K562 (cell line): ENCODE data around the gene DHRS13. TPM values are rescaled to one million over a fixed set of nuclear protein-coding genes. Genes with fewer than 3 reads are reported as not detected.
A peak's percentile ranks its signal among the peaks of the same experiment; 100 is the strongest.

Source experiments
- C11orf30 ChIP-seq: fragments of 450-650 bp; IDR thresholded peaks from 2 replicates; pipeline ENCODE4 v1.6.1; 2016; ENCODE audit warnings: low read depth, mild to moderate bottlenecking
- CUX1 ChIP-seq: fragments of 200-800 bp; sonication (Bioruptor generic); IDR thresholded peaks from 2 replicates; pipeline ENCODE4 v1.6.1; 2016; ENCODE audit warnings: missing genetic modification characterization, missing compliant biosample characterization
- OTX1 ChIP-seq: fragments of 450-650 bp; formaldehyde crosslinking; IDR thresholded peaks from 2 replicates; pipeline ENCODE4 v1.4.0; 2022; ENCODE audit warnings: mild to moderate bottlenecking
- PPARD ChIP-seq: fragments of 250-450 bp; sonication (Bioruptor Pico); IDR thresholded peaks from 2 replicates; pipeline ENCODE4 v1.8.0; 2022; ENCODE audit warnings: inconsistent platforms, mild to moderate bottlenecking, moderate library complexity
- RBM14 ChIP-seq: fragments of 200-400 bp; formaldehyde crosslinking; IDR thresholded peaks from 2 replicates; pipeline ENCODE4 v1.6.1; 2018; ENCODE audit warnings: low read depth, mild to moderate bottlenecking, low read length, moderate library complexity, borderline replicate concordance; ENCODE audit not compliant: insufficient read depth
- THRB ChIP-seq: fragments of 450-650 bp; formaldehyde crosslinking; conservative IDR thresholded peaks from 2 replicates; pipeline ENCODE4 v1.4.0; 2022; ENCODE audit warnings: mild to moderate bottlenecking, missing genetic modification characterization
- TSHZ1 ChIP-seq: fragments of 250-450 bp; sonication (Bioruptor Pico); IDR thresholded peaks from 2 replicates; pipeline ENCODE4 v1.4.0; 2020; ENCODE audit warnings: mild to moderate bottlenecking, moderate library complexity
- ZBTB2 ChIP-seq: fragments of 450-650 bp; IDR thresholded peaks from 2 replicates; pipeline ENCODE4 v1.6.1; 2016; ENCODE audit warnings: antibody characterized with exemption
- ZBTB5 ChIP-seq: fragments of 450-650 bp; IDR thresholded peaks from 2 replicates; pipeline ENCODE4 v1.6.1; 2017; ENCODE audit warnings: antibody characterized with exemption
- ZNF134 ChIP-seq: fragments of 250-450 bp; sonication (Bioruptor Pico); conservative IDR thresholded peaks from 2 replicates; pipeline ENCODE4 v1.4.0; 2020
- polyA plus RNA-seq, 8 experiments: library from polyadenylated mRNA; depleted of rRNA in 4 of 8; stranded (reverse) in 5 of 8; unstranded in 3 of 8; fragments of >200 nt; fragmentation: Nextera tagmentation in 2 of 8; fragmentation: Illumina TruSeq in 1 of 8; extraction: Ambion mirVana in 2 of 8; extraction: Trizol in 1 of 8; gene quantifications; 2 replicates each; pipeline versions ENCODE4 v1.2.1 to v1.2.3, GENCODE V29; 2011 to 2014; ENCODE audit warnings: inconsistent platforms in 1 of 8, missing spikeins in 1 of 8
- total RNA-seq, 7 experiments: library from RNA; depleted of rRNA in 6 of 7; stranded (reverse); fragments of >200 nt in 6 of 7; fragmentation: Illumina TruSeq in 2 of 7; extraction: Trizol in 2 of 7; gene quantifications; 2 replicates each; pipeline versions ENCODE4 v1.2.1 to v1.2.3, GENCODE V29; 2011 to 2021; ENCODE audit warnings: low replicate concordance in 1 of 7

The DHRS13 gene
- total and polyA plus RNA-seq, 9 of the 15 experiments (the other 6 are each of a cell fraction or from before 2014, with no cell fraction given) = 0.32 to 52.3 (median 34.3) TPM; not detected in 1

- no peak for TF ChIP-seq C11orf30
- no peak for TF ChIP-seq ZBTB5
- no peak for TF ChIP-seq ZBTB2
- TF ChIP-seq ZNF134 (CRISPR knock-in tag) = no peak
- TF ChIP-seq PPARD (CRISPR knock-in tag) = no peak
- TF ChIP-seq RBM14 = no peak
- TF ChIP-seq OTX1 (CRISPR knock-in tag) = peak; percentile 42; the same call in 1 of the 2 replicates
- TF ChIP-seq THRB (CRISPR knock-in tag) = 0 out of 2 replicates have a peak, but pooled peaks have one; percentile 27
- 0 out of 2 replicates have a peak, but pooled peaks have one; percentile 46 for TF ChIP-seq TSHZ1 (CRISPR knock-in tag)
- no peak for TF ChIP-seq CUX1 (CRISPR knock-in tag)
Measured at GRCh38 chr17:28897769-28898526, 4.9 kb downstream of the DHRS13 start (continued).
